Mesenchymal stem cell (in vitro differentiated cells and primary cell): ENCODE measurements around the gene PJA2.

ENCODE experiments used
- DNase-seq: peaks from one replicate; pipeline ENCODE4 v3.0.0-alpha.2; 2013
- H2AFZ ChIP-seq: one replicate; pipeline ENCODE4 v1.6.1; 2013; ENCODE audit warnings: low read depth, mild to moderate bottlenecking, control low read depth, inconsistent platforms, low read length, moderate library complexity
- H2AK5ac ChIP-seq: 2 replicates; pipeline ENCODE4 v1.6.1; 2013; ENCODE audit warnings: low read length, moderate library complexity, mild to moderate bottlenecking, inconsistent platforms; ENCODE audit not compliant: severe bottlenecking
- H2BK120ac ChIP-seq: one replicate; pipeline ENCODE4 v1.6.1; 2013; ENCODE audit warnings: low read depth, mild to moderate bottlenecking, inconsistent platforms, low read length, moderate library complexity
- H2BK12ac ChIP-seq, 2 experiments: one replicate each; pipeline ENCODE4 v1.6.1; 2013; ENCODE audit warnings: inconsistent platforms in 2 of 2, low read length in 2 of 2, mild to moderate bottlenecking in 2 of 2, moderate library complexity in 2 of 2, control low read depth in 1 of 2
- H2BK15ac ChIP-seq: one replicate; pipeline ENCODE4 v1.6.1; 2013; ENCODE audit warnings: mild to moderate bottlenecking, low read depth, inconsistent platforms; ENCODE audit not compliant: poor library complexity, severe bottlenecking
- H2BK5ac ChIP-seq: 2 replicates; pipeline ENCODE4 v1.6.1; 2013; ENCODE audit warnings: low read depth, mild to moderate bottlenecking, low read length, control low read depth, inconsistent platforms; ENCODE audit not compliant: poor library complexity, severe bottlenecking
- H3K14ac ChIP-seq, 2 experiments: one replicate each; pipeline ENCODE4 v1.6.1; 2013; ENCODE audit warnings: inconsistent platforms in 2 of 2, low read length in 2 of 2, control low read depth in 1 of 2, mild to moderate bottlenecking in 1 of 2, moderate library complexity in 1 of 2
- H3K18ac ChIP-seq, 2 experiments: one replicate each; pipeline ENCODE4 v1.6.1; 2013; ENCODE audit warnings: inconsistent platforms in 2 of 2, low read length in 2 of 2, control low read depth in 1 of 2, low read depth in 1 of 2, mild to moderate bottlenecking in 1 of 2
- H3K23ac ChIP-seq, 2 experiments: one replicate each; pipeline ENCODE4 v1.6.1; 2013; ENCODE audit warnings: inconsistent platforms in 2 of 2, low read length in 2 of 2, mild to moderate bottlenecking in 2 of 2, moderate library complexity in 2 of 2, control low read depth in 1 of 2
- H3K27ac ChIP-seq: 2 replicates; pipeline ENCODE4 v1.5.1; 2013; ENCODE audit warnings: mild to moderate bottlenecking, moderate library complexity, low read length, control low read depth, inconsistent platforms; ENCODE audit not compliant: poor library complexity, severe bottlenecking
- H3K27me3 ChIP-seq, 2 experiments: 2 replicates each; pipeline versions ENCODE4 v1.6.1 to v1.7.0; 2013; ENCODE audit warnings: low read length in 2 of 2, mild to moderate bottlenecking in 2 of 2, moderate library complexity in 2 of 2, control low read depth in 1 of 2, inconsistent platforms in 1 of 2; ENCODE audit not compliant: control insufficient read depth in 1 of 2, insufficient read depth in 1 of 2
- H3K36me3 ChIP-seq, 2 experiments: 2 replicates each; pipeline versions ENCODE4 v1.6.1 to v1.7.0; 2013; ENCODE audit warnings: low read length in 2 of 2, control low read depth in 1 of 2, inconsistent platforms in 1 of 2, low read depth in 1 of 2, mild to moderate bottlenecking in 1 of 2; ENCODE audit not compliant: insufficient read depth in 2 of 2, control insufficient read depth in 1 of 2
- H3K4ac ChIP-seq, 2 experiments: one replicate each; pipeline ENCODE4 v1.6.1; 2013; ENCODE audit warnings: inconsistent platforms in 2 of 2, low read length in 2 of 2, mild to moderate bottlenecking in 2 of 2, moderate library complexity in 2 of 2, control low read depth in 1 of 2, low read depth in 1 of 2
- H3K4me1 ChIP-seq: 2 replicates; pipeline ENCODE4 v1.6.1; 2013; ENCODE audit warnings: low read depth, low read length, control low read depth; ENCODE audit not compliant: control insufficient read depth, insufficient read depth
- H3K4me2 ChIP-seq: 2 replicates; pipeline ENCODE4 v1.6.1; 2013; ENCODE audit warnings: low read length, mild to moderate bottlenecking, inconsistent platforms; ENCODE audit not compliant: poor library complexity, severe bottlenecking
- H3K4me3 ChIP-seq, 2 experiments: 2 replicates each; pipeline versions ENCODE4 v1.5.1 to v1.7.0; 2013; ENCODE audit warnings: low read length in 2 of 2, mild to moderate bottlenecking in 2 of 2, control low read depth in 1 of 2, low read depth in 1 of 2; ENCODE audit not compliant: insufficient read depth in 1 of 2
- H3K79me1 ChIP-seq: replicated peaks from 2 replicates; pipeline ENCODE4 v1.6.1; 2013; ENCODE audit warnings: mild to moderate bottlenecking, control low read depth, low read length, inconsistent platforms; ENCODE audit not compliant: poor library complexity, severe bottlenecking
- H3K9ac ChIP-seq: 2 replicates; pipeline ENCODE4 v1.7.0; 2013; ENCODE audit warnings: mild to moderate bottlenecking, low read length, moderate library complexity
- H3K9me3 ChIP-seq: 2 replicates; pipeline ENCODE4 v1.7.0; 2013; ENCODE audit warnings: mild to moderate bottlenecking, low read length; ENCODE audit not compliant: control insufficient read depth
- H4K8ac ChIP-seq: one replicate; pipeline ENCODE4 v1.6.1; 2013; ENCODE audit warnings: inconsistent platforms, mild to moderate bottlenecking, low read length, moderate library complexity
- H4K91ac ChIP-seq: one replicate; pipeline ENCODE4 v1.6.1; 2013; ENCODE audit warnings: mild to moderate bottlenecking, low read length, inconsistent platforms
- WGBS: methylation state at CpG from one replicate; pipeline ENCODE4 v1.1.7; 2013; ENCODE audit warnings: mixed read lengths; 5-methylcytosine and 5-hydroxymethylcytosine counted together

The PJA2 gene

DNA sequence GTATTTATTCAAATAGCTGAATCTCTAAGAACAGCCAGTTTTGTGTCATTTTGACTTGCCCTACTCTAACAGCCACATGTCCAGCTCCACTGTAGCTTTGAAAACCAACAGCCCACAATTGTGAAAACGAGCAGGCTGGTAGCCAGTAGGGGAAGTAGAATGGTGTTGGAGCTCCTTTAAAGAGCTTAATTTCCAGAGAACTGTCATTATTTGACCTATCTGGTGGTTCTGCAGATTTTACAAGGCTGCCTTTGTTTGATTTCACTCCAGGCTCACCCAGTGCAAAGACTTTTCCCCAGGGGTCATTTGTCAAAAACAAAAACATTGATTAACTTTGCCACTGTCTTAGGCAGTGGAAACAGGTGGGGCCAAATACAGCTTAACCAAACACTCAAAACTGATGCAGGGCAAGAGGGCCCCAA is 3.2 kb upstream of the PJA2 start:
- no peak overlapping the region for H3K14ac ChIP-seq
- no peaks in the 10 kb centered on the region for H3K27me3 ChIP-seq
- H2BK120ac ChIP-seq = peak overlapping the region; percentile 71
- no peak overlapping the region for H3K4ac ChIP-seq
- no peak overlapping the region for H2BK5ac ChIP-seq
- H3K4me3 ChIP-seq = no peak overlapping the region
- peaks cover 4% of the 10 kb centered on the region for H3K4me1 ChIP-seq
- peak overlapping the region; percentile 82 for H2BK15ac ChIP-seq
- WGBS = 0% methylated on average over 1 of the region's 1 CpG
- H2BK12ac ChIP-seq = peak overlapping the region in 1 of 2 experiments; percentile 47
- no peaks in the 10 kb centered on the region for H3K79me1 ChIP-seq
- H4K91ac ChIP-seq = peak overlapping the region; percentile 82
- H3K23ac ChIP-seq = no peak overlapping the region
- peak overlapping the region; percentile 38 for H3K27ac ChIP-seq
- DNase-seq = peak; percentile 31
- no peak overlapping the region for H2AFZ ChIP-seq
- no peaks in the 10 kb centered on the region for H3K36me3 ChIP-seq
- peak overlapping the region; percentile 63 to 86 for H3K18ac ChIP-seq
- peaks cover 6% of the 10 kb centered on the region for H3K9me3 ChIP-seq
- H3K4me2 ChIP-seq = no peak overlapping the region
- peak overlapping the region; percentile 9 for H2AK5ac ChIP-seq
- H4K8ac ChIP-seq = peak overlapping the region; percentile 19
- H3K9ac ChIP-seq = peak overlapping the region; percentile 98

DNA sequence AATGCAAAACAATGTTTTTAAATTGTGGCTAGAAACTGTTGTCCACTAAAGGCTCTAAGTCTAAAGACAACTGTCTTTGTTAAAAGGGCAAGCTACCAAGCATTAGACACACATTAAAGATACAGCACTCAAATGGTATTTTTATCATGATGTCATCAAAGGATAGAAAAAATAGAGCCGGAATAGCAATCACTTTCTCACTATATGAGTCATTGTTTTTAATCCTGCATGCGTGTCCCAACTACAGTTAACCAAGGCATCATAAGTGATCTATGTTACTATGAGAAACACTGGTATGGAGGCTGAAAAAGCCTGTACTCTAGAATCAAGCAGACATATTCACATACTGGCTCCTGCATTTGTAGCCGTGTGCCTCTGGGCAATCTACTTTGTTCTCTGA is 1.9 kb upstream of the PJA2 start:
- peak overlapping the region; percentile 98 for H3K9ac ChIP-seq
- H2AK5ac ChIP-seq = no peak overlapping the region
- no peak overlapping the region for H2BK5ac ChIP-seq
- H3K14ac ChIP-seq = no peak overlapping the region
- no peak overlapping the region for H2BK12ac ChIP-seq
- WGBS = 0% methylated on average over 2 of the region's 3 CpGs
- H4K91ac ChIP-seq = no peak overlapping the region
- DNase-seq = peak; percentile 97
- no peaks in the 10 kb centered on the region for H3K27me3 ChIP-seq
- no peak overlapping the region for H2BK120ac ChIP-seq
- H3K4me1 ChIP-seq = peaks cover 4% of the 10 kb centered on the region
- H3K18ac ChIP-seq = no peak overlapping the region
- H3K23ac ChIP-seq = no peak overlapping the region
- H3K27ac ChIP-seq = peak overlapping the region; percentile 41
- H3K36me3 ChIP-seq = no peaks in the 10 kb centered on the region
- H2AFZ ChIP-seq = no peak overlapping the region
- peaks cover 6% of the 10 kb centered on the region for H3K9me3 ChIP-seq
- no peak overlapping the region for H3K4ac ChIP-seq
- H3K79me1 ChIP-seq = no peaks in the 10 kb centered on the region
- no peak overlapping the region for H3K4me2 ChIP-seq
- H4K8ac ChIP-seq = no peak overlapping the region
- no peak overlapping the region for H2BK15ac ChIP-seq
- peak overlapping the region in 1 of 2 experiments; percentile 78 for H3K4me3 ChIP-seq

DNA sequence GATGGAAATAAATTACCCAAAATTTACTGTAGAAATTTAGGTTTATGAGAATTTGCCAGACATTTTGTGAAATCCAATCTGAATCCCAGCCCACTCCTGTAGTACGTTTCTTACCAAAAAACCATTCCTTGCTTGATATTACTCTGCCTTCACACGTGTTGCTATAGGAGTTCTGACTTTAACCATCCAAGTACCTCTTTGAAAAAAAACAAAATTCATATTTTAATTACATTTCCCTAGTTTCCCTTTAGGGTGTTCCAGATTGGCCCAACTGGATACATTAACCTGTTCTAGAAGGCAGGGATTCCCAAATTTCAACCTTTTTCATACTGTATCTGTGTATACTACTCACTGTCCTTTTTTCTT is 1.4 kb upstream of the PJA2 start:
- H2AK5ac ChIP-seq = no peak overlapping the region
- H2BK15ac ChIP-seq = no peak overlapping the region
- H4K8ac ChIP-seq = no peak overlapping the region
- H2BK5ac ChIP-seq = no peak overlapping the region
- no peak overlapping the region for H4K91ac ChIP-seq
- peak overlapping the region; percentile 99 for H3K27ac ChIP-seq
- H2BK12ac ChIP-seq = no peak overlapping the region
- H3K4me1 ChIP-seq = peaks cover 4% of the 10 kb centered on the region
- peak overlapping the region; percentile 98 for H3K9ac ChIP-seq
- H3K36me3 ChIP-seq = no peaks in the 10 kb centered on the region
- H3K23ac ChIP-seq = no peak overlapping the region
- peak overlapping the region; percentile 77 for H3K4me2 ChIP-seq
- WGBS = 4% methylated on average over 2 of the region's 2 CpGs
- no peak overlapping the region for H2BK120ac ChIP-seq
- peak overlapping the region in 1 of 2 experiments; percentile 78 for H3K4me3 ChIP-seq
- no peaks in the 10 kb centered on the region for H3K79me1 ChIP-seq
- DNase-seq = no peak
- H2AFZ ChIP-seq = no peak overlapping the region
- H3K18ac ChIP-seq = no peak overlapping the region
- no peak overlapping the region for H3K14ac ChIP-seq
- H3K9me3 ChIP-seq = peaks cover 4% of the 10 kb centered on the region
- H3K27me3 ChIP-seq = no peaks in the 10 kb centered on the region
- H3K4ac ChIP-seq = peak overlapping the region in 1 of 2 experiments; percentile 37

DNA sequence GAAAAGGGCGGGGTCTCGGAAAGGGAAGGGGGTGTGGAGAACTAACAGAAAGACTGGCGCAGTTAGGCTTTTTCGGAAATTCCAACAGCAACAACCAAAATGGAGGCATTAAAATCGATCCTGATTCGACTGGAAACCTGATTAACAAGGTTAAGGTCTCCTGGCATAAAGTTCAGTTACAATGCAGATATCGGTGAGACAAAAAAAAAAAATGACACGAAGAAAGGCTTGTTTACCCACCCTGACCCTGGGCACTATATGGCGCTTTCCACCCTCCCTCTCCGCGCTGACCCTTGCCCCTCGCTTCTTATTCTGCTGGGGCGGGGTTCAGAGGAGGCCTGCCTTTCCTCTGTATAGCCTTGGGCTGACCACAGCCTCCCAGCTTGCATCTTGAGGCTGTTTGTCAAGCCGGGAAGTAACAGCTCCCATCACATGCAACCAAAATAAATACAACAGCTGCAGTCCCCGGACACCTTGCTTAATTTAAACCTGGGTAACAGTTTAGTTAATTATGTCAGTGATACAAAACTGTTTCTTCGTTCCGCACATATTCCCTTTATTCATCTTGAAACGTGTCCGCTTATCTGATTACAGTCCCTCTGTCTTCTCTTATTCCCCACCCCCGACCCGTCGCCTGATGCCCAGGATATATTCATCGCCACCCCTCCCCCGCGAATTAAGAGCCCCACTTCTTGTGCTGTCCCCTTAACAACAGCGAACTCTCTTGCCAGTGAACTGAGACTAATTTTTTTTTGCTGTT is 795 bp upstream of the PJA2 start:
- Histone ChIP-seq H3K4me1 (peaks cover 4% of the 10 kb centered on the region), H4K91ac (no peak overlapping the region), H3K18ac (peak overlapping the region; percentile 28), H3K23ac (no peak overlapping the region), H3K27ac (peak overlapping the region; percentile 99), H2BK120ac (no peak overlapping the region), H3K27me3 (no peaks in the 10 kb centered on the region), H2BK15ac (no peak overlapping the region), H4K8ac (no peak overlapping the region), H3K4me2 (peak overlapping the region; percentile 77), H3K4ac (peak overlapping the region in 1 of 2 experiments; percentile 37), H2BK12ac (peak overlapping the region in 1 of 2 experiments; percentile 39), H2AFZ (peak overlapping the region; percentile 61), H2AK5ac (no peak overlapping the region), H2BK5ac (peak overlapping the region; percentile 84), H3K4me3 (peak overlapping the region; percentile 38 to 78), H3K36me3 (no peaks in the 10 kb centered on the region), H3K9me3 (no peaks in the 10 kb centered on the region), H3K79me1 (no peaks in the 10 kb centered on the region), H3K14ac (no peak overlapping the region), H3K9ac (peak overlapping the region; percentile 98)
- WGBS = under 1% methylated on average over 17 of the region's 26 CpGs
- peak; percentile 96 for DNase-seq
